ENCODE measurements around the gene ABR.
A peak's percentile ranks its signal among the peaks of the same experiment; 100 is the strongest.
"Not testable (repeated sequence)": the region's sequence is repeated elsewhere in the genome, so short reads cannot be mapped to it uniquely, and the experiment has no call there.

The ABR gene

GRCh38 chr17:1147664-1148063 is 32.1 kb downstream of the ABR start:
- FAIRE-seq = no peak

- FAIRE-seq = no peak
These were observed 33.1 kb downstream of the ABR start for GRCh38 chr17:1146561-1147265.

GRCh38 chr17:1145311-1145986 is 34.3 kb downstream of the ABR start:
- no peak for FAIRE-seq

GRCh38 chr17:1144162-1144561 is 35.6 kb downstream of the ABR start:
- FAIRE-seq = no peak

- FAIRE-seq = no peak
These were observed 36.2 kb downstream of the ABR start for GRCh38 chr17:1143573-1143972.

GRCh38 chr17:1142561-1142971 is 37.2 kb downstream of the ABR start:
- FAIRE-seq = no peak

GRCh38 chr17:1137465-1137894 is 42.3 kb downstream of the ABR start:
- no peak for FAIRE-seq

GRCh38 chr17:1136748-1137147 is 43.0 kb downstream of the ABR start:
- FAIRE-seq = no peak

GRCh38 chr17:1134634-1135324 is 45.0 kb downstream of the ABR start:
- no peak for FAIRE-seq

GRCh38 chr17:1130191-1130590 is 49.6 kb downstream of the ABR start:
- FAIRE-seq = no peak

- FAIRE-seq = not testable (repeated sequence)
These were observed 51.3 kb downstream of the ABR start for GRCh38 chr17:1128463-1128862.

GRCh38 chr17:1126801-1127550 is 52.8 kb downstream of the ABR start:
- no peak for FAIRE-seq

- no peak for FAIRE-seq
These were observed 53.5 kb downstream of the ABR start for GRCh38 chr17:1126250-1126797.

- no peak for FAIRE-seq
These were observed 54.0 kb downstream of the ABR start for GRCh38 chr17:1125788-1126145.

- FAIRE-seq = no peak
These were observed 54.6 kb downstream of the ABR start for GRCh38 chr17:1124896-1125787.

- no peak for FAIRE-seq
These were observed 55.7 kb downstream of the ABR start for GRCh38 chr17:1123921-1124715.

- no peak for FAIRE-seq
These were observed 56.4 kb downstream of the ABR start for GRCh38 chr17:1123393-1123831.

GRCh38 chr17:1122533-1123392 is 57.0 kb downstream of the ABR start:
- FAIRE-seq = peak; percentile 38

GRCh38 chr17:1121442-1121817 is 58.4 kb downstream of the ABR start:
- not testable (repeated sequence) for FAIRE-seq

Measured in colon (tissue), 2 donors.